CD4-positive, alpha-beta T cell treated with Interleukin-17A for 1 hour (primary cell): ENCODE measurements around the gene ARMS2.

Source experiments
- DNase-seq: peaks from one replicate; pipeline ENCODE4 v3.0.0-alpha.2; 2020

The ARMS2 gene

GRCh38 chr10:122454071-122454470 lies 382 bp upstream of the ARMS2 start:
- no peak for DNase-seq

- no peak for DNase-seq
These were observed 1.1 kb downstream of the ARMS2 start for GRCh38 chr10:122455376-122456079.

GRCh38 chr10:122457934-122458333 lies 3.5 kb downstream of the ARMS2 start:
- no peak for DNase-seq

GRCh38 chr10:122458693-122459092 lies 4.2 kb downstream of the ARMS2 start:
- DNase-seq, result no peak

- DNase-seq, result no peak
These were observed 5.3 kb downstream of the ARMS2 start for GRCh38 chr10:122459561-122460273.

- no peak for DNase-seq
These were observed 6.4 kb downstream of the ARMS2 start for GRCh38 chr10:122460891-122461293.

- no peak for DNase-seq
These were observed 6.9 kb downstream of the ARMS2 start, which contains the start of gene HTRA1 for GRCh38 chr10:122461367-122461728. HTRA1 (plus strand) TSS chr10:122461553; CDS start chr10:122461653, 100 bp downstream.

GRCh38 chr10:122461729-122462532 lies 7.5 kb downstream of the ARMS2 start:
- DNase-seq, result no peak

GRCh38 chr10:122462533-122463465 lies 8.3 kb downstream of the ARMS2 start:
- no peak for DNase-seq

GRCh38 chr10:122463466-122464249 lies 9.2 kb downstream of the ARMS2 start:
- DNase-seq, result no peak

GRCh38 chr10:122464250-122464510 lies 9.7 kb downstream of the ARMS2 start:
- DNase-seq, result no peak

GRCh38 chr10:122464586-122464985 lies 10.1 kb downstream of the ARMS2 start:
- DNase-seq, result no peak

GRCh38 chr10:122465401-122466040 lies 11.1 kb downstream of the ARMS2 start:
- DNase-seq, result no peak

- no peak for DNase-seq
These were observed 12.5 kb downstream of the ARMS2 start for GRCh38 chr10:122466951-122467381.

- DNase-seq, result no peak
These were observed 13.2 kb downstream of the ARMS2 start for GRCh38 chr10:122467701-122468100.

- DNase-seq, result no peak
These were observed 14.0 kb downstream of the ARMS2 start for GRCh38 chr10:122468307-122468925.

GRCh38 chr10:122468926-122469781 lies 14.7 kb downstream of the ARMS2 start:
- no peak for DNase-seq

- no peak for DNase-seq
These were observed 15.4 kb downstream of the ARMS2 start for GRCh38 chr10:122469848-122470247.

- no peak for DNase-seq
These were observed 17.2 kb downstream of the ARMS2 start for GRCh38 chr10:122471531-122472177.
